GM12878 (cell line): ENCODE measurements around the gene SOCS6. TPM values are rescaled to one million over a fixed set of nuclear protein-coding genes. Genes with fewer than 3 reads are reported as not detected.

Experiments used
- ATAC-seq: fragments of 200-7000 bp; cut with Tn5 transposase; 3 replicates; pipeline ENCODE4 v1.9.1; 2020; ENCODE audit warnings: mild to moderate bottlenecking, moderate library complexity
- BruUV-seq: library from RNA; stranded (reverse); fragments of 400-500 nt; replicated peaks from 2 replicates; lab custom pipeline; 2021; lab: Mats Ljungman, UMichigan
- CTCF ChIA-PET: fragments of 300-600 bp; sonication (Branson Sonifier 250); formaldehyde crosslinking; extraction: SDS; loops from one replicate; lab custom pipeline; 2021; ENCODE audit warnings: inconsistent platforms; lab: Yijun Ruan, JAX
- POLR2A ChIA-PET: fragments of 350-600 bp; formaldehyde crosslinking; extraction: SDS; loops from one replicate; lab custom pipeline; 2021; ENCODE audit warnings: inconsistent platforms; lab: Charles Lee
- RAD21 ChIA-PET: fragments of 300-600 bp; sonication (Branson Sonifier 250); formaldehyde crosslinking; loops from one replicate; lab custom pipeline; 2023; ENCODE audit warnings: antibody characterized with exemption; ENCODE audit not compliant: unreplicated experiment; lab: Charles Lee
- SMC1A ChIA-PET: fragments of 300-600 bp; sonication (Branson Sonifier 250); formaldehyde crosslinking; loops from one replicate; lab custom pipeline; 2023; ENCODE audit not compliant: unreplicated experiment, uncharacterized antibody; lab: Charles Lee
- DNase-seq: peaks from one replicate; pipeline ENCODE4 v3.0.0-alpha.2; 2011; ENCODE audit warnings: low read depth, low spot score
- FAIRE-seq: peaks from 3 replicates; lab custom pipeline; 2011; peaks lifted over from hg19 to GRCh38; lab: Jason Lieb, UNC
- H2AFZ ChIP-seq: 2 replicates; pipeline ENCODE4 v1.6.0; 2011; ENCODE audit warnings: low read depth, low read length, control low read depth; ENCODE audit not compliant: control insufficient read depth
- H3K27ac ChIP-seq: 2 replicates; pipeline ENCODE4 v1.5.1; 2011; ENCODE audit warnings: control low read depth; ENCODE audit not compliant: control insufficient read depth, insufficient read depth
- H3K27me3 ChIP-seq, 2 experiments: replicated peaks in 1 of 2; 2 replicates each; pipeline versions ENCODE4 v1.6.0 to v1.6.1; 2011; ENCODE audit warnings: low read length in 1 of 2; ENCODE audit not compliant: control insufficient read depth in 2 of 2, insufficient read depth in 2 of 2
- H3K36me3 ChIP-seq, 2 experiments: 2 replicates each; pipeline ENCODE4 v1.5.1; 2011; ENCODE audit warnings: low read length in 1 of 2; ENCODE audit not compliant: control insufficient read depth in 2 of 2, insufficient read depth in 2 of 2
- H3K4me1 ChIP-seq: 2 replicates; pipeline ENCODE4 v1.6.1; 2011; ENCODE audit warnings: mild to moderate bottlenecking, low read length, moderate library complexity, mixed read lengths; ENCODE audit not compliant: control insufficient read depth, insufficient read depth
- H3K4me2 ChIP-seq: 2 replicates; pipeline ENCODE4 v1.6.0; 2011; ENCODE audit warnings: control low read depth; ENCODE audit not compliant: control insufficient read depth, insufficient read depth
- H3K4me3 ChIP-seq: fragments of 200-600 bp; sonication (generic); 2 replicates; pipeline ENCODE4 v1.5.1; 2016
- H3K79me2 ChIP-seq: 2 replicates; pipeline ENCODE4 v1.6.0; 2011; ENCODE audit warnings: low read length; ENCODE audit not compliant: control insufficient read depth, insufficient read depth
- H3K9ac ChIP-seq: 2 replicates; pipeline ENCODE4 v1.8.0; 2011; ENCODE audit warnings: low read length, control low read depth, mixed read lengths; ENCODE audit not compliant: control insufficient read depth, insufficient read depth
- H3K9me3 ChIP-seq: replicated peaks from 3 replicates; pipeline ENCODE4 v1.5.1; 2011; ENCODE audit warnings: mild to moderate bottlenecking, low read length; ENCODE audit not compliant: control insufficient read depth, insufficient read depth
- H4K20me1 ChIP-seq: 2 replicates; pipeline ENCODE4 v1.6.0; 2011; ENCODE audit not compliant: control insufficient read depth, insufficient read depth
- ATF3 ChIP-seq: IDR thresholded peaks from 2 replicates; pipeline ENCODE4 v1.6.1; 2011; ENCODE audit warnings: low read depth, mild to moderate bottlenecking, low read length, moderate library complexity, borderline replicate concordance; ENCODE audit errors: extremely low read depth
- BCL3 ChIP-seq: IDR thresholded peaks from 2 replicates; pipeline ENCODE4 v1.6.1; 2011; ENCODE audit warnings: borderline replicate concordance, low read depth, mild to moderate bottlenecking, moderate library complexity, low read length; ENCODE audit not compliant: insufficient read depth, poor library complexity, severe bottlenecking
- CBX3 ChIP-seq: fragments of 200-600 bp; sonication (generic); IDR thresholded peaks from 2 replicates; pipeline ENCODE4 v1.6.1; 2016; ENCODE audit warnings: low read depth, borderline replicate concordance
- CEBPZ ChIP-seq: fragments of 150-350 bp; IDR thresholded peaks from 2 replicates; pipeline ENCODE4 v1.6.1; 2016; ENCODE audit warnings: low read depth, low read length
- EED ChIP-seq: sonication (generic); IDR thresholded peaks from 2 replicates; pipeline ENCODE4 v1.6.1; 2016; ENCODE audit warnings: antibody characterized with exemption, low read depth
- HDAC2 ChIP-seq: fragments of 200-600 bp; sonication (generic); IDR thresholded peaks from 2 replicates; pipeline ENCODE4 v1.6.1; 2017
- IKZF1 ChIP-seq: fragments of 450-650 bp; conservative IDR thresholded peaks from 2 replicates; pipeline ENCODE4 v1.6.1; 2017; ENCODE audit warnings: antibody characterized with exemption, mild to moderate bottlenecking
- IKZF2 ChIP-seq, 2 experiments: fragments of 450-650 bp; IDR thresholded peaks; 2 replicates each; pipeline ENCODE4 v1.6.1; 2017; ENCODE audit warnings: mild to moderate bottlenecking in 2 of 2, moderate library complexity in 2 of 2
- JUNB ChIP-seq: IDR thresholded peaks from 2 replicates; pipeline ENCODE4 v1.6.1; 2016; ENCODE audit warnings: antibody characterized with exemption, mild to moderate bottlenecking
- NFXL1 ChIP-seq: fragments of 450-650 bp; IDR thresholded peaks from 2 replicates; pipeline ENCODE4 v1.6.1; 2017; ENCODE audit warnings: antibody characterized with exemption, mild to moderate bottlenecking, borderline replicate concordance
- SUPT20H ChIP-seq: IDR thresholded peaks from 2 replicates; pipeline ENCODE4 v1.6.1; 2011; ENCODE audit warnings: low read depth, mild to moderate bottlenecking, low read length, moderate library complexity, borderline replicate concordance; ENCODE audit not compliant: control insufficient read depth
- SUZ12 ChIP-seq: fragments of 200-600 bp; sonication (generic); IDR thresholded peaks from one replicate; pipeline ENCODE4 v1.6.1; 2018; ENCODE audit warnings: antibody characterized with exemption, mild to moderate bottlenecking; ENCODE audit not compliant: unreplicated experiment
- ZBTB11 ChIP-seq: fragments of 450-650 bp; formaldehyde crosslinking; IDR thresholded peaks from 2 replicates; pipeline ENCODE4 v1.5.0; 2022; ENCODE audit warnings: mild to moderate bottlenecking, missing genetic modification characterization
- ZNF622 ChIP-seq: fragments of 450-650 bp; IDR thresholded peaks from 2 replicates; pipeline ENCODE4 v1.6.1; 2017; ENCODE audit warnings: mild to moderate bottlenecking, inconsistent platforms
- WGBS: methylation state at CpG from one replicate; pipeline ENCODE4 v1.1.6; 2016; ENCODE audit warnings: low lambda C conversion rate; ENCODE audit not compliant: insufficient replicate concordance, insufficient coverage; ENCODE audit errors: missing lambda C conversion rate; 5-methylcytosine and 5-hydroxymethylcytosine counted together
- in situ Hi-C: fragments of 300-500 bp; cut with MboI; formaldehyde crosslinking; loops from 9 replicates; pipeline ENCODE4 v1.14.3; 2018; ENCODE audit warnings: mixed read lengths
- intact Hi-C: fragments of 100-400 bp; cut with micrococcal nuclease; formaldehyde crosslinking; loops from one replicate; pipeline ENCODE4 v1.14.2; 2022; ENCODE audit not compliant: unreplicated experiment
- polyA plus RNA-seq, 11 experiments: library from polyadenylated mRNA; depleted of rRNA in 4 of 11; unstranded in 6 of 11; stranded (reverse) in 5 of 11; fragments of >200 nt; fragmentation: Nextera tagmentation in 4 of 11; fragmentation: Illumina TruSeq in 1 of 11; extraction: Ambion mirVana in 4 of 11; extraction: Trizol in 1 of 11; gene quantifications; 1 replicate in 1 of 11; 2 replicates in 10 of 11; pipeline versions ENCODE4 v1.2.1 to v1.2.3, GENCODE V29; 2011 to 2016; ENCODE audit warnings: inconsistent platforms in 2 of 11, missing spikeins in 2 of 11, low read depth in 1 of 11
- total RNA-seq, 4 experiments: library from RNA; depleted of rRNA in 3 of 4; stranded (reverse); fragments of >200 nt in 3 of 4; fragmentation: Illumina TruSeq in 1 of 4; extraction: Trizol in 1 of 4; gene quantifications; 2 replicates each; pipeline versions ENCODE4 v1.2.1 to v1.2.3, GENCODE V29; 2013 to 2021

The SOCS6 gene
- total and polyA plus RNA-seq, 10 of the 15 experiments (the other 5 are each of a cell fraction or from before 2014, with no cell fraction given), result 1.6 to 6.1 (median 4.1) TPM

- intact Hi-C loops (no loop called here), in situ Hi-C loops (no loop called here)
- no peak for DNase-seq
- BruUV-seq, result no TSS peak
- Histone ChIP-seq H3K36me3 (no peaks in the 10 kb centered on the region), H3K27me3 (no peaks in the 10 kb centered on the region; a peak in 1 of 4 replicates), H3K9me3 (peaks cover 2% of the 10 kb centered on the region; the same call in 1 of the 3 replicates), H4K20me1 (no peaks in the 10 kb centered on the region), H3K4me1 (no peaks in the 10 kb centered on the region), H2AFZ (no peak overlapping the region), H3K9ac (no peak overlapping the region), H3K4me2 (no peak overlapping the region), H3K79me2 (no peaks in the 10 kb centered on the region), H3K27ac (no peak overlapping the region), H3K4me3 (no peak overlapping the region)
- ATAC-seq, result no peak
- ChIA-PET RAD21 (no interaction called here), CTCF (interaction anchor here (0.9 kb wide), 1 partner anchor 60 kb away, joined by 3 read pairs; no protein-coding TSS in a partner anchor), POLR2A (no interaction called here), SMC1A (no interaction called here)
- no peak for FAIRE-seq
- 100% methylated on average over 1 of the region's 1 CpG for WGBS
- TF ChIP-seq HDAC2, result no peak
- no peak for TF ChIP-seq CBX3
- TF ChIP-seq NFXL1, result no peak
- no peak for TF ChIP-seq EED
- no peak for TF ChIP-seq SUPT20H
- no peak for TF ChIP-seq JUNB
- TF ChIP-seq BCL3, result no peak
- TF ChIP-seq ZBTB11 (CRISPR knock-in tag), result no peak
- TF ChIP-seq IKZF1, result no peak
- no peak for TF ChIP-seq SUZ12
- no peak for TF ChIP-seq ATF3
- no peak for TF ChIP-seq IKZF2 (IDR thresholded peaks at IDR 0.05)
- no peak for TF ChIP-seq CEBPZ
- no peak for TF ChIP-seq ZNF622
Observed at GRCh38 chr18:70333316-70333715, 44.5 kb downstream of the SOCS6 start.
